B cell (primary cell): Measurements from ENCODE around the gene AGO3. TPM values are rescaled to one million over a fixed set of nuclear protein-coding genes. Genes with fewer than 3 reads are reported as not detected.

Source experiments
- ATAC-seq: fragments of 200-7000 bp; cut with Tn5 transposase; one replicate; pipeline ENCODE4 v1.10.0; 2021; ENCODE audit warnings: low read depth, mild to moderate bottlenecking, moderate number of reproducible peaks, moderate library complexity
- CTCF ChIA-PET: fragments of 350-600 bp; sonication (Branson Sonifier 250); formaldehyde crosslinking; loops from one replicate; lab custom pipeline; 2021; ENCODE audit warnings: antibody characterized with exemption, inconsistent platforms; lab: Charles Lee
- POLR2A ChIA-PET: fragments of 350-600 bp; sonication (Branson Sonifier 250); formaldehyde crosslinking; loops from one replicate; lab custom pipeline; 2021; ENCODE audit warnings: antibody characterized with exemption; lab: Charles Lee
- DNase-seq: peaks from one replicate; pipeline ENCODE4 v3.0.0; 2013
- H2AFZ ChIP-seq: 2 replicates; pipeline ENCODE4 v1.6.1; 2012; ENCODE audit warnings: mild to moderate bottlenecking, low read depth, low read length; ENCODE audit not compliant: insufficient read depth, poor library complexity, severe bottlenecking
- H3K27ac ChIP-seq, 2 donors: 1 replicate in 1 of 2; 2 replicates in 1 of 2; pipeline ENCODE4 v1.5.1; 2012 to 2013; ENCODE audit warnings: low read length in 2 of 2, mild to moderate bottlenecking in 2 of 2, moderate library complexity in 1 of 2
- H3K27me3 ChIP-seq, 4 experiments: fragments of 200-600 bp in 1 of 4; sonication (generic) in 1 of 4; replicated peaks in 1 of 4; 1 replicate in 2 of 4; 2 replicates in 2 of 4; pipeline versions ENCODE4 v1.6.1 to v1.7.0; 2013 to 2016; ENCODE audit warnings: low read length in 3 of 4, mild to moderate bottlenecking in 2 of 4, mixed read lengths in 1 of 4, moderate library complexity in 1 of 4; ENCODE audit not compliant: insufficient read depth in 4 of 4, control insufficient read depth in 3 of 4; ENCODE audit errors: control extremely low read depth in 1 of 4
- H3K36me3 ChIP-seq, 2 experiments: replicated peaks in 1 of 2; 1 replicate in 1 of 2; 2 replicates in 1 of 2; pipeline versions ENCODE4 v1.6.1 to v1.7.1; 2013; ENCODE audit warnings: low read length in 1 of 2; ENCODE audit not compliant: insufficient read depth in 2 of 2, control insufficient read depth in 1 of 2; ENCODE audit errors: control extremely low read depth in 1 of 2, extremely low read depth in 1 of 2
- H3K4me1 ChIP-seq, 2 donors: fragments of 200-600 bp in 1 of 2; sonication (generic) in 1 of 2; 1 replicate in 1 of 2; 2 replicates in 1 of 2; pipeline versions ENCODE4 v1.5.1 to v1.6.1; 2013 to 2017; ENCODE audit warnings: low read length in 2 of 2; ENCODE audit not compliant: control insufficient read depth in 2 of 2, insufficient read depth in 2 of 2
- H3K4me2 ChIP-seq: replicated peaks from 2 replicates; pipeline ENCODE3; 2012; ENCODE audit warnings: mild to moderate bottlenecking, low read depth, low read length; ENCODE audit not compliant: poor library complexity, severe bottlenecking
- H3K4me3 ChIP-seq, 5 experiments: fragments of 200-600 bp in 1 of 5; sonication (generic) in 1 of 5; 1 replicate in 3 of 5; 2 replicates in 2 of 5; pipeline versions ENCODE4 v1.5.1 to v1.7.0; 2011 to 2016; ENCODE audit warnings: low read length in 4 of 5, mild to moderate bottlenecking in 4 of 5, low read depth in 2 of 5, control low read depth in 1 of 5, moderate library complexity in 1 of 5; ENCODE audit not compliant: insufficient read depth in 1 of 5; ENCODE audit errors: control extremely low read depth in 1 of 5, extremely low read depth in 1 of 5
- H3K79me2 ChIP-seq: fragments of 200-600 bp; sonication (generic); one replicate; pipeline ENCODE4 v1.6.0; 2016; ENCODE audit warnings: low read length; ENCODE audit not compliant: control insufficient read depth, insufficient read depth
- H3K9ac ChIP-seq: fragments of 200-600 bp; sonication (generic); 2 replicates; pipeline ENCODE4 v1.6.1; 2017; ENCODE audit warnings: mild to moderate bottlenecking, low read length, moderate library complexity
- H3K9me3 ChIP-seq, 3 donors: one replicate each; pipeline versions ENCODE4 v1.6.1 to v1.7.1; 2013; ENCODE audit warnings: low read length in 2 of 3; ENCODE audit not compliant: control insufficient read depth in 2 of 3, insufficient read depth in 1 of 3; ENCODE audit errors: control extremely low read depth in 1 of 3
- H4K20me1 ChIP-seq: 2 replicates; pipeline ENCODE4 v1.6.0; 2012; ENCODE audit warnings: mild to moderate bottlenecking, low read length; ENCODE audit not compliant: insufficient read depth, control insufficient read depth, poor library complexity, severe bottlenecking
- H3K27ac Mint-ChIP-seq: one replicate; pipeline ENCODE4 v1.8.0; 2021; ENCODE audit warnings: mixed read lengths
- H3K27me3 Mint-ChIP-seq: one replicate; pipeline ENCODE4 v1.8.0; 2021; ENCODE audit warnings: mixed read lengths
- H3K4me1 Mint-ChIP-seq: one replicate; pipeline ENCODE4 v1.8.0; 2021; ENCODE audit warnings: mixed read lengths
- H3K4me3 Mint-ChIP-seq: one replicate; pipeline ENCODE4 v1.8.0; 2021; ENCODE audit warnings: mixed read lengths
- H3K9me3 Mint-ChIP-seq: one replicate; pipeline ENCODE4 v1.8.0; 2022; ENCODE audit warnings: mixed read lengths; ENCODE audit not compliant: insufficient read depth
- EZH2 ChIP-seq: IDR thresholded peaks from 2 replicates; pipeline ENCODE4 v1.6.1; 2012; ENCODE audit warnings: borderline replicate concordance, low read depth, mild to moderate bottlenecking, moderate library complexity, low read length; ENCODE audit not compliant: insufficient read depth, poor library complexity, severe bottlenecking
- WGBS: methylation state at CpG from one replicate; pipeline ENCODE4 v1.1.5; 2013; ENCODE audit warnings: missing lambda C conversion rate; ENCODE audit not compliant: insufficient coverage; 5-methylcytosine and 5-hydroxymethylcytosine counted together
- intact Hi-C: fragments of 100-400 bp; cut with micrococcal nuclease; formaldehyde crosslinking; loops from one replicate; pipeline ENCODE4 v1.10.0; 2022
- polyA plus RNA-seq: library from polyadenylated mRNA; depleted of rRNA; stranded (reverse); fragments of >200 nt; gene quantifications from 2 replicates; pipeline ENCODE4 v1.2.3, GENCODE V29; 2012
- total RNA-seq, 2 donors: library from RNA; stranded (reverse); fragments of 120-200 nt in 1 of 2; gene quantifications; 1 replicate in 1 of 2; 2 replicates in 1 of 2; pipeline versions ENCODE4 v1.2.3 to v1.2.4, GENCODE V29; 2013 to 2022
- TF ChIP-seq, protein P1 (sequence below): fragments of 200-600 bp; IDR thresholded peaks from one replicate; pipeline ENCODE4 v1.8.0; 2022; ENCODE audit warnings: antibody characterized with exemption, mild to moderate bottlenecking

Gene AGO3
- total and polyA plus RNA-seq, 2 donors (not counting 1 experiment from before 2014, with no cell fraction given): 5.1 to 44.9 TPM

- intact Hi-C loops: loop anchor here (1.0 to 2.0 kb wide), 3 partner anchors 11 to 206 kb away; partner anchors contain the start of gene ADPRS
- Histone ChIP-seq H3K4me3 (peak within 1 kb of the TSS; percentile 67 to 100 (median 94)), H3K9ac (peak within 1 kb of the TSS; percentile 99), H3K9me3 (no peaks in the 10 kb centered on the region), H3K36me3 (no peaks in the 10 kb centered on the region), H3K79me2 (peaks cover 28% of the 10 kb centered on the region), H4K20me1 (peaks cover 12% of the 10 kb centered on the region), H3K4me2 (peak within 1 kb of the TSS; percentile 98), H3K27ac (peak within 1 kb of the TSS; percentile 64 to 82), H3K4me1 (peaks cover 34 to 48% of the 10 kb centered on the region in 2 donors), H3K27me3 (no peaks in the 10 kb centered on the region), H2AFZ (peak within 1 kb of the TSS; percentile 95)
- ChIA-PET CTCF (interaction anchor here (0.6 to 2.4 kb wide), 14 partner anchors 9 to 1023 kb away, joined by 3 to 16 read pairs (median 4); partner anchors contain the start of genes AGO3, SMIM12 and TRAPPC3), POLR2A (interaction anchor here (0.5 to 0.8 kb wide), 3 partner anchors 10 to 48 kb away, joined by 3 to 4 read pairs (median 3); partner anchors contain the start of gene AGO3)
- Mint-ChIP-seq H3K4me1 (peaks cover 51% of the 10 kb centered on the region), H3K27ac (peak within 1 kb of the TSS; percentile 91), H3K27me3 (peaks cover 4% of the 10 kb centered on the region), H3K9me3 (no peaks in the 10 kb centered on the region), H3K4me3 (peak within 1 kb of the TSS; percentile 94)
- whole genome bisulfite sequencing: under 1% methylated on average over 58 of the region's 58 CpGs
- ATAC-seq (peak; percentile 96), DNase-seq (peak; percentile 96)
- TF ChIP-seq, protein P1, sequence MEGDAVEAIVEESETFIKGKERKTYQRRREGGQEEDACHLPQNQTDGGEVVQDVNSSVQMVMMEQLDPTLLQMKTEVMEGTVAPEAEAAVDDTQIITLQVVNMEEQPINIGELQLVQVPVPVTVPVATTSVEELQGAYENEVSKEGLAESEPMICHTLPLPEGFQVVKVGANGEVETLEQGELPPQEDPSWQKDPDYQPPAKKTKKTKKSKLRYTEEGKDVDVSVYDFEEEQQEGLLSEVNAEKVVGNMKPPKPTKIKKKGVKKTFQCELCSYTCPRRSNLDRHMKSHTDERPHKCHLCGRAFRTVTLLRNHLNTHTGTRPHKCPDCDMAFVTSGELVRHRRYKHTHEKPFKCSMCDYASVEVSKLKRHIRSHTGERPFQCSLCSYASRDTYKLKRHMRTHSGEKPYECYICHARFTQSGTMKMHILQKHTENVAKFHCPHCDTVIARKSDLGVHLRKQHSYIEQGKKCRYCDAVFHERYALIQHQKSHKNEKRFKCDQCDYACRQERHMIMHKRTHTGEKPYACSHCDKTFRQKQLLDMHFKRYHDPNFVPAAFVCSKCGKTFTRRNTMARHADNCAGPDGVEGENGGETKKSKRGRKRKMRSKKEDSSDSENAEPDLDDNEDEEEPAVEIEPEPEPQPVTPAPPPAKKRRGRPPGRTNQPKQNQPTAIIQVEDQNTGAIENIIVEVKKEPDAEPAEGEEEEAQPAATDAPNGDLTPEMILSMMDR: peak; percentile 93
- TF ChIP-seq EZH2: no peak
Measured at GRCh38 chr1:35882945-35883634, 47.8 kb upstream of the AGO3 start, which contains the start of gene AGO1. TSS of gene AGO1 (plus strand) at chr1:35883209. CDS start at chr1:35883422, 213 bp downstream.
